Measurements from ENCODE around the gene ADGRA3.

- TF ChIP-seq CTCF (IDR thresholded peaks at IDR 0.05; ENCODE audit: poor library complexity, severe bottlenecking) = no peak
- no peak for TF ChIP-seq TAF1 (IDR thresholded peaks at IDR 0.05; ENCODE audit: low read depth)
- no peak for TF ChIP-seq SMC3 (conservative IDR thresholded peaks at IDR 0.05; ENCODE audit: poor library complexity)
- TF ChIP-seq EP300 (conservative IDR thresholded peaks at IDR 0.05; ENCODE audit: poor library complexity, severe bottlenecking) = no peak
- TF ChIP-seq RAD21 (conservative IDR thresholded peaks at IDR 0.05) = no peak
- TF ChIP-seq REST (IDR thresholded peaks at IDR 0.05; ENCODE audit: borderline replicate concordance) = no peak
Observed at GRCh38 chr4:22556495-22556894, 40.6 kb upstream of the ADGRA3 start.
